GM12865 (cell line): ENCODE data around the gene F10.

Experiments
- DNase-seq: peaks from one replicate; pipeline ENCODE4 v3.0.0; 2010; ENCODE audit warnings: low read depth
- H3K4me3 ChIP-seq: 2 replicates; pipeline ENCODE4 v1.5.1; 2011; ENCODE audit warnings: mild to moderate bottlenecking, low read depth, low read length, control low read depth
- CTCF ChIP-seq: IDR thresholded peaks from 2 replicates; pipeline ENCODE4 v1.5.1; 2011; ENCODE audit warnings: low read length, control low read depth, low read depth, inconsistent platforms; ENCODE audit not compliant: insufficient read depth; ENCODE audit errors: missing control alignments

The F10 gene

GRCh38 chr13:113091211-113091771 lies 31.3 kb upstream of the F10 start:
- no peak for TF ChIP-seq CTCF
- DNase-seq, result no peak
- no peak overlapping the region for H3K4me3 ChIP-seq

GRCh38 chr13:113091891-113092775 lies 30.5 kb upstream of the F10 start:
- H3K4me3 ChIP-seq, result no peak overlapping the region
- DNase-seq, result no peak
- TF ChIP-seq CTCF, result no peak

- DNase-seq, result no peak
- H3K4me3 ChIP-seq, result no peak overlapping the region
- TF ChIP-seq CTCF, result no peak
These were observed 29.6 kb upstream of the F10 start for GRCh38 chr13:113092776-113093579.

GRCh38 chr13:113093580-113094409 lies 28.8 kb upstream of the F10 start:
- DNase-seq, result no peak
- TF ChIP-seq CTCF, result no peak
- H3K4me3 ChIP-seq, result no peak overlapping the region

GRCh38 chr13:113094410-113094800 lies 28.2 kb upstream of the F10 start:
- H3K4me3 ChIP-seq, result no peak overlapping the region
- DNase-seq, result no peak
- TF ChIP-seq CTCF, result no peak
